SK-N-SH (cell line): Measurements from ENCODE around the gene AADACL4. TPM values are rescaled to one million over a fixed set of nuclear protein-coding genes. Genes with fewer than 3 reads are reported as not detected.

Source experiments
- CTCF ChIA-PET: fragments of 300-600, 350-600 bp; formaldehyde crosslinking; extraction: SDS; loops from one replicate; lab custom pipeline; 2021; lab: Yijun Ruan, JAX
- POLR2A ChIA-PET: fragments of 350-600 bp; sonication (Branson Sonifier 250); formaldehyde crosslinking; extraction: SDS; loops from one replicate; lab custom pipeline; 2020; ENCODE audit warnings: antibody characterized with exemption, inconsistent platforms; lab: Yijun Ruan, JAX
- DNase-seq: peaks from one replicate; pipeline ENCODE4 v3.0.0; 2012
- H2AFZ ChIP-seq: fragments of 200-600 bp; sonication (generic); 2 replicates; pipeline ENCODE4 v1.8.1; 2016; ENCODE audit warnings: antibody characterized with exemption, mild to moderate bottlenecking, low read depth
- H3F3A ChIP-seq: fragments of 200-600 bp; sonication (generic); replicated peaks from 2 replicates; pipeline ENCODE3; 2016; ENCODE audit warnings: antibody characterized with exemption, mild to moderate bottlenecking; ENCODE audit not compliant: insufficient read depth
- H3K27ac ChIP-seq, 2 experiments: fragments of 200-500 bp in 1 of 2; fragments of 200-600 bp in 1 of 2; sonication (Bioruptor generic) in 1 of 2; sonication (generic), shearing (Covaris generic) in 1 of 2; 2 replicates each; pipeline versions ENCODE4 v1.5.1 to v1.6.1; 2014 to 2016; ENCODE audit warnings: low read depth in 2 of 2, inconsistent platforms in 1 of 2, low read length in 1 of 2, mild to moderate bottlenecking in 1 of 2, mixed read lengths in 1 of 2
- H3K27me3 ChIP-seq: fragments of 200-600 bp; sonication (generic), shearing (Covaris generic); 2 replicates; pipeline ENCODE4 v1.6.1; 2016; ENCODE audit warnings: mixed run types; ENCODE audit not compliant: insufficient read depth
- H3K36me3 ChIP-seq, 2 experiments: fragments of 200-500 bp in 1 of 2; fragments of 200-600 bp in 1 of 2; sonication (Bioruptor generic) in 1 of 2; sonication (generic) in 1 of 2; replicated peaks in 1 of 2; 2 replicates each; pipeline versions ENCODE3 to v1.5.1; 2014 to 2016; ENCODE audit warnings: low read length in 1 of 2, mild to moderate bottlenecking in 1 of 2; ENCODE audit not compliant: insufficient read depth in 2 of 2, control insufficient read depth in 1 of 2
- H3K4me1 ChIP-seq, 2 experiments: fragments of 200-500 bp in 1 of 2; fragments of 200-600 bp in 1 of 2; sonication (Bioruptor generic) in 1 of 2; sonication (generic), shearing (Covaris generic) in 1 of 2; 2 replicates each; pipeline versions ENCODE4 v1.5.1 to v1.6.1; 2014 to 2016; ENCODE audit warnings: low read depth in 1 of 2, low read length in 1 of 2, mixed run types in 1 of 2; ENCODE audit not compliant: insufficient read depth in 2 of 2, control insufficient read depth in 1 of 2
- H3K4me2 ChIP-seq: fragments of 200-600 bp; sonication (generic), shearing (Covaris generic); 2 replicates; pipeline ENCODE4 v1.6.1; 2017; ENCODE audit warnings: mixed run types
- H3K4me3 ChIP-seq, 2 experiments: fragments of 200-500 bp in 1 of 2; fragments of 200-600 bp in 1 of 2; sonication (Bioruptor generic) in 1 of 2; sonication (generic), shearing (Covaris generic) in 1 of 2; 2 replicates each; pipeline versions ENCODE4 v1.5.1 to v1.8.1; 2014 to 2016; ENCODE audit warnings: low read depth in 2 of 2, inconsistent platforms in 1 of 2, low read length in 1 of 2, mild to moderate bottlenecking in 1 of 2, mixed read lengths in 1 of 2, moderate library complexity in 1 of 2
- H3K79me2 ChIP-seq: fragments of 200-600 bp; sonication (generic); 2 replicates; pipeline ENCODE4 v1.8.1; 2017; ENCODE audit warnings: mild to moderate bottlenecking; ENCODE audit not compliant: insufficient read depth
- H3K9ac ChIP-seq: fragments of 200-600 bp; sonication (generic); 2 replicates; pipeline ENCODE4 v1.6.1; 2017; ENCODE audit warnings: mixed run types
- H3K9me2 ChIP-seq: fragments of 200-600 bp; sonication (generic); 2 replicates; pipeline ENCODE4 v1.6.1; 2017; ENCODE audit warnings: mixed run types
- H3K9me3 ChIP-seq: fragments of 200-600 bp; sonication (generic); 2 replicates; pipeline ENCODE4 v1.6.1; 2017; ENCODE audit warnings: mixed run types, mild to moderate bottlenecking, moderate library complexity
- H4K20me1 ChIP-seq: fragments of 200-600 bp; sonication (generic); 2 replicates; pipeline ENCODE4 v1.6.1; 2017; ENCODE audit warnings: mild to moderate bottlenecking, mixed run types; ENCODE audit not compliant: insufficient read depth
- CHD2 ChIP-seq: fragments of 150-350 bp; IDR thresholded peaks from 2 replicates; pipeline ENCODE4 v1.6.1; 2018; ENCODE audit warnings: low read length; ENCODE audit not compliant: partially characterized antibody
- MEF2A ChIP-seq: IDR thresholded peaks from 2 replicates; pipeline ENCODE4 v1.4.0; 2012; ENCODE audit warnings: low read depth, borderline replicate concordance
- NRF1 ChIP-seq: IDR thresholded peaks from 2 replicates; pipeline ENCODE4 v1.6.1; 2012; ENCODE audit warnings: low read depth, mild to moderate bottlenecking, low read length
- PBX3 ChIP-seq: IDR thresholded peaks from 2 replicates; pipeline ENCODE4; 2012
- TAF1 ChIP-seq: IDR thresholded peaks from 2 replicates; pipeline ENCODE4 v1.6.1; 2012; ENCODE audit warnings: low read depth, mild to moderate bottlenecking, low read length, moderate library complexity, borderline replicate concordance
- WGBS: methylation state at CpG from one replicate; pipeline ENCODE4 v1.1.6; 2017; ENCODE audit warnings: low lambda C conversion rate; 5-methylcytosine and 5-hydroxymethylcytosine counted together
- polyA plus RNA-seq, 3 experiments: library from polyadenylated mRNA; depleted of rRNA; stranded (reverse); fragments of >200 nt; gene quantifications; 2 replicates each; pipeline ENCODE4 v1.2.3, GENCODE V29; 2012
- TF ChIP-seq, protein P1 (sequence below): fragments of 150-350 bp; IDR thresholded peaks from 2 replicates; pipeline ENCODE4 v1.6.1; 2017; ENCODE audit warnings: antibody characterized with exemption, low read length, low read depth, borderline replicate concordance
- TF ChIP-seq, protein P2 (sequence below): fragments of 200-600 bp; sonication (generic); IDR thresholded peaks from 2 replicates; pipeline ENCODE4 v1.6.1; 2017; ENCODE audit warnings: antibody characterized with exemption, mild to moderate bottlenecking, moderate library complexity

AADACL4 gene
- polyA plus RNA-seq, 1 of the 3 experiments (the other 2 are of a cell fraction): 0.59 TPM

DNA sequence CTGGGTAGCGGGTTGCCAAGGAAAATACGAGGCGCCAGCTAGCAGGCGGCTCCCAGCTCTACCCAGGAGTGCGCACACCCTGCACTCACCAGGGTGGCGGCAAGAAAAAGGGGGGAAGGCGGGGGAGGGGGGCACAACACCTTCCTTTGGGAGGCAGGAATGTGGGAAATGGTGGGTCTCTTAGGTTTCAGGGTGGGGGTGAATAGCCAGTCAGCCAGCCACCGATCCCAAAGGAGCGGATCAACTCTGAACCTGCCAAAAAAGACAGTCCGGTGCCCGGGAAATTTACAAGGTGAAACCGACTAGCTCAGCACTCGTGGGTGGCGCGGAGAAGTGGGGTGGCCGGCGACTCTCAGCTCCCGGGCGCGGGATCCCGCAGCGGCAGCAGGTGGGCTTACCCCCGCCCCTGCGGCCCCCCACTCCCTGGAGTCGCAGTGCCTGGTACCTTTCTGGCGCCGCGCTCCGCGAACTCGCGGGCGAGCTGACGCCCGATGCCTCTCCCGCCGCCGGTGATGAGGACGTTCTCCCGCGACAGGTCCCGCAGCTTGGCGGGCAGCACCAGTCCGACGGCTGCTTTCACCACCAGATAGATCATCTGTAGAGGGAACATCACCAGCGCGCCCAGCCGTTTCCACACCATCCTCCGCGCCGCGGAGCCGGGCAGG lies 27.0 kb upstream of the AADACL4 start (continued):
- TF ChIP-seq PBX3 (no peak), MEF2A (no peak), NRF1 (no peak)
- TF ChIP-seq, protein P1, sequence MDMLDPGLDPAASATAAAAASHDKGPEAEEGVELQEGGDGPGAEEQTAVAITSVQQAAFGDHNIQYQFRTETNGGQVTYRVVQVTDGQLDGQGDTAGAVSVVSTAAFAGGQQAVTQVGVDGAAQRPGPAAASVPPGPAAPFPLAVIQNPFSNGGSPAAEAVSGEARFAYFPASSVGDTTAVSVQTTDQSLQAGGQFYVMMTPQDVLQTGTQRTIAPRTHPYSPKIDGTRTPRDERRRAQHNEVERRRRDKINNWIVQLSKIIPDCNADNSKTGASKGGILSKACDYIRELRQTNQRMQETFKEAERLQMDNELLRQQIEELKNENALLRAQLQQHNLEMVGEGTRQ: no peak
- TF ChIP-seq, protein P2, sequence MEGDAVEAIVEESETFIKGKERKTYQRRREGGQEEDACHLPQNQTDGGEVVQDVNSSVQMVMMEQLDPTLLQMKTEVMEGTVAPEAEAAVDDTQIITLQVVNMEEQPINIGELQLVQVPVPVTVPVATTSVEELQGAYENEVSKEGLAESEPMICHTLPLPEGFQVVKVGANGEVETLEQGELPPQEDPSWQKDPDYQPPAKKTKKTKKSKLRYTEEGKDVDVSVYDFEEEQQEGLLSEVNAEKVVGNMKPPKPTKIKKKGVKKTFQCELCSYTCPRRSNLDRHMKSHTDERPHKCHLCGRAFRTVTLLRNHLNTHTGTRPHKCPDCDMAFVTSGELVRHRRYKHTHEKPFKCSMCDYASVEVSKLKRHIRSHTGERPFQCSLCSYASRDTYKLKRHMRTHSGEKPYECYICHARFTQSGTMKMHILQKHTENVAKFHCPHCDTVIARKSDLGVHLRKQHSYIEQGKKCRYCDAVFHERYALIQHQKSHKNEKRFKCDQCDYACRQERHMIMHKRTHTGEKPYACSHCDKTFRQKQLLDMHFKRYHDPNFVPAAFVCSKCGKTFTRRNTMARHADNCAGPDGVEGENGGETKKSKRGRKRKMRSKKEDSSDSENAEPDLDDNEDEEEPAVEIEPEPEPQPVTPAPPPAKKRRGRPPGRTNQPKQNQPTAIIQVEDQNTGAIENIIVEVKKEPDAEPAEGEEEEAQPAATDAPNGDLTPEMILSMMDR: no peak

GRCh38 chr1:12617511-12617900 lies 26.4 kb upstream of the AADACL4 start:
- ChIA-PET CTCF (interaction anchor here (0.7 to 7.2 kb wide), 11 partner anchors 16 to 366 kb away, joined by 3 to 135 read pairs (median 8); no protein-coding TSS in a partner anchor), POLR2A (interaction anchor here (0.6 to 1.2 kb wide), 2 partner anchors 22 to 139 kb away, joined by 3 to 4 read pairs; no protein-coding TSS in a partner anchor)
- Histone ChIP-seq H4K20me1 (no peaks in the 10 kb centered on the region), H3K4me1 (peaks cover 29 to 40% of the 10 kb centered on the region in 2 experiments; a peak in 3 of 4 replicates), H3K9me3 (no peaks in the 10 kb centered on the region), H3F3A (peaks cover 18% of the 10 kb centered on the region), H3K4me3 (peak overlapping the region; percentile 48 to 59), H2AFZ (peak overlapping the region; percentile 82), H3K9ac (peak overlapping the region; percentile 53; the same call in 1 of the 2 replicates), H3K27me3 (no peaks in the 10 kb centered on the region), H3K4me2 (peak overlapping the region; percentile 86), H3K9me2 (no peaks in the 10 kb centered on the region), H3K36me3 (no peaks in the 10 kb centered on the region), H3K27ac (peak overlapping the region in 1 of 2 experiments; percentile 79; a peak in 2 of 4 replicates), H3K79me2 (no peaks in the 10 kb centered on the region)
- DNase-seq: no peak
- TF ChIP-seq TAF1: 0 out of 2 replicates have a peak, but pooled peaks have one; percentile 14
- TF ChIP-seq CHD2: no peak
- under 1% methylated on average over 13 of the region's 13 CpGs for WGBS
